Heart left ventricle (tissue), 13 donors: ENCODE results near the gene SEMA4D.

Experiments used
- POLR2A ChIP-seq, 2 donors: fragments of 450-650 bp; IDR thresholded peaks; one replicate each; pipeline ENCODE4 v1.6.1; 2017; ENCODE audit warnings: antibody characterized with exemption in 2 of 2, mild to moderate bottlenecking in 2 of 2, moderate library complexity in 2 of 2
- TF ChIP-seq, protein P1 (sequence below), 12 donors: fragments of 200-600 bp; sonication (generic) in 4 of 12; IDR thresholded peaks; one replicate each; pipeline versions ENCODE4 v1.5.0 to v1.8.0; 2018 to 2022; ENCODE audit warnings: antibody characterized with exemption in 12 of 12, mild to moderate bottlenecking in 5 of 12
- donor health status: ischemic (EF 13 %, LVEDD 7.1; RV severe dilation, severe dysfunction).
- donor health status: DM: no; HTN: yes; CAD: no.
- donor health status: DM: no; HTN: no; CAD: no.
- donor health status: ischemic (EF 25% LVEDD 6.9; RV normal size, moderate dysfunction).
- donor health status: ischemic (EF 25% LVEDD 5.7; RV mildly dilated, moderate dysfunction).
- donor health status: ischemic (EF 35%, LVEDD 5.7; RV mildly dilated, moderate dysfunction).
- donor health status: nonischemic (EF 11% LVEDD 7.7; RV severe dilation, severe dysfunction).
- donor health status: DM: yes; HTN: yes; CAD: no.
- donor health status: PGD.
- donor health status: ischemic (EF 29% LVEDD 5.4; RV normal size, mild dysfunction).
- donor health status: nonischemic (EF 23%, LVEDD 6.1; RV moderate dilation, normal function).

DNA sequence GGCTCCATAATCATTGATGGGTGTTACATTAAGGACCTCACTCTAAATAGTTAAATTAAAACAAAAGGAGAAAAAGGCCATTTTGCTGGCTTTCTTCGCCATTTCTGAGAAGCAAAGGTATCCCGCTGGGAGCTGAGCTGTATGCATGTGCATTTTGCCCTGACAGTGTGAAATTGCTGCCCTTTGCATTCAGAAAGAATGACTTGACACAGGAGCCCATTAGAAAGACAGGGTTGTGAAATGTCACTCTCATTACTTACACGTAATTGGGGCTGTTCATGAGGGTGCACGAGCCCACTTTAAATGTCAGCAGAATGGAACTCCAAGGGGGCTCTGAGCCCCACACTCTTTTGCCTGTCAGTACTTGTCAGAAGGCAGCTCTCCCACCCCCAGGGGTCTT, 85.0 kb downstream of the SEMA4D start:
- TF ChIP-seq POLR2A (IDR thresholded peaks at IDR 0.05): no peak
- TF ChIP-seq, protein P1, sequence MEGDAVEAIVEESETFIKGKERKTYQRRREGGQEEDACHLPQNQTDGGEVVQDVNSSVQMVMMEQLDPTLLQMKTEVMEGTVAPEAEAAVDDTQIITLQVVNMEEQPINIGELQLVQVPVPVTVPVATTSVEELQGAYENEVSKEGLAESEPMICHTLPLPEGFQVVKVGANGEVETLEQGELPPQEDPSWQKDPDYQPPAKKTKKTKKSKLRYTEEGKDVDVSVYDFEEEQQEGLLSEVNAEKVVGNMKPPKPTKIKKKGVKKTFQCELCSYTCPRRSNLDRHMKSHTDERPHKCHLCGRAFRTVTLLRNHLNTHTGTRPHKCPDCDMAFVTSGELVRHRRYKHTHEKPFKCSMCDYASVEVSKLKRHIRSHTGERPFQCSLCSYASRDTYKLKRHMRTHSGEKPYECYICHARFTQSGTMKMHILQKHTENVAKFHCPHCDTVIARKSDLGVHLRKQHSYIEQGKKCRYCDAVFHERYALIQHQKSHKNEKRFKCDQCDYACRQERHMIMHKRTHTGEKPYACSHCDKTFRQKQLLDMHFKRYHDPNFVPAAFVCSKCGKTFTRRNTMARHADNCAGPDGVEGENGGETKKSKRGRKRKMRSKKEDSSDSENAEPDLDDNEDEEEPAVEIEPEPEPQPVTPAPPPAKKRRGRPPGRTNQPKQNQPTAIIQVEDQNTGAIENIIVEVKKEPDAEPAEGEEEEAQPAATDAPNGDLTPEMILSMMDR (IDR thresholded peaks at IDR 0.05): no peak
